Activated CD4-positive, alpha-beta T cell treated with anti-CD3 and anti-CD28 coated beads for 36 hours (primary cell): Measurements from ENCODE around the gene MGRN1. TPM values are rescaled to one million over a fixed set of nuclear protein-coding genes. Genes with fewer than 3 reads are reported as not detected.

ENCODE experiments used
- ATAC-seq: fragments of 200-7000 bp; cut with Tn5 transposase; one replicate; pipeline ENCODE4 v1.10.0; 2021; ENCODE audit warnings: mild to moderate bottlenecking, moderate library complexity
- CTCF ChIA-PET: fragments of 350-600 bp; sonication (Branson Sonifier 250); formaldehyde crosslinking; loops from one replicate; lab custom pipeline; 2021; ENCODE audit warnings: antibody characterized with exemption; lab: Charles Lee
- POLR2A ChIA-PET: fragments of 350-600 bp; sonication (Branson Sonifier 250); formaldehyde crosslinking; loops from one replicate; lab custom pipeline; 2021; ENCODE audit warnings: antibody characterized with exemption, inconsistent platforms; lab: Charles Lee
- DNase-seq: peaks from one replicate; pipeline ENCODE4 v3.0.0-alpha.2; 2020
- H3K27ac Mint-ChIP-seq: one replicate; pipeline ENCODE4 v1.8.0; 2021; ENCODE audit warnings: mixed read lengths
- H3K27me3 Mint-ChIP-seq: one replicate; pipeline ENCODE4 v1.8.0; 2021; ENCODE audit warnings: mixed read lengths
- H3K36me3 Mint-ChIP-seq: one replicate; pipeline ENCODE4 v1.8.0; 2021; ENCODE audit warnings: low read depth, mixed read lengths
- H3K4me1 Mint-ChIP-seq: one replicate; pipeline ENCODE4 v1.8.0; 2021; ENCODE audit warnings: mixed read lengths
- H3K4me3 Mint-ChIP-seq: one replicate; pipeline ENCODE4 v1.8.0; 2021; ENCODE audit warnings: mild to moderate bottlenecking, moderate library complexity, mixed read lengths
- H3K9me3 Mint-ChIP-seq: one replicate; pipeline ENCODE4 v1.8.0; 2021; ENCODE audit warnings: low read depth, mixed read lengths
- intact Hi-C, 2 experiments: fragments of 100-400 bp; cut with DNase I in 1 of 2; cut with micrococcal nuclease in 1 of 2; formaldehyde crosslinking; loops; one replicate each; pipeline versions ENCODE4 v1.14.2 to v1.15.1; 2022 to 2024; cut with DNase I, micrococcal nuclease
- total RNA-seq, 2 experiments: library from RNA; stranded (reverse); gene quantifications; one replicate each; pipeline ENCODE4 v1.2.3, GENCODE V29; 2021

MGRN1 gene
- total RNA-seq, 2 experiments from 2014 or later = 65.0 to 75.4 TPM

DNA sequence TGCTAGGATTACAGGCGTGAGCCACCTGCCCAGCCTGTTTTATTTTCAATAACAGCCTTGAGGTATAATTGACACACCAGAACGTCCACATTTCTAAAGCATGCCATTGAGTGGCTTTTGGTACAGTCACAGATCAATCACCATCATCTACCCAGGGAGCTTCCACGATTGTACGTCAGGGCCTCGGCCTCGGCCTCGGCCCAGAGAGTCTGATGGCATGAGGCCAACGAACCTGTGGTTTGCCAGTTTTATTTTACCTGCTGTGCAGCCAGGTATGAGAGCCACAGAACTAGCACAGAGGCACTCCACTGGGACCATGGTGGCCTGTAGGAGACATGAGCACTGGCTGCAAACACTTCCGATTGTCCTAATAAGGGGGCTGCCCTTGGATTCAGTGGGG, 18.3 kb upstream of the MGRN1 start:
- H3K4me3 Mint-ChIP-seq = no peak overlapping the region
- no peaks in the 10 kb centered on the region for H3K9me3 Mint-ChIP-seq
- ChIA-PET CTCF (no interaction called here), POLR2A (interaction anchor here (0.7 kb wide), 1 partner anchor 30 kb away, joined by 3 read pairs; no protein-coding TSS in a partner anchor)
- intact Hi-C loops = no loop called here
- no peak for ATAC-seq
- H3K36me3 Mint-ChIP-seq = no peaks in the 10 kb centered on the region
- peaks cover 2% of the 10 kb centered on the region for H3K27me3 Mint-ChIP-seq
- no peak overlapping the region for H3K27ac Mint-ChIP-seq
- DNase-seq = no peak
- no peaks in the 10 kb centered on the region for H3K4me1 Mint-ChIP-seq

DNA sequence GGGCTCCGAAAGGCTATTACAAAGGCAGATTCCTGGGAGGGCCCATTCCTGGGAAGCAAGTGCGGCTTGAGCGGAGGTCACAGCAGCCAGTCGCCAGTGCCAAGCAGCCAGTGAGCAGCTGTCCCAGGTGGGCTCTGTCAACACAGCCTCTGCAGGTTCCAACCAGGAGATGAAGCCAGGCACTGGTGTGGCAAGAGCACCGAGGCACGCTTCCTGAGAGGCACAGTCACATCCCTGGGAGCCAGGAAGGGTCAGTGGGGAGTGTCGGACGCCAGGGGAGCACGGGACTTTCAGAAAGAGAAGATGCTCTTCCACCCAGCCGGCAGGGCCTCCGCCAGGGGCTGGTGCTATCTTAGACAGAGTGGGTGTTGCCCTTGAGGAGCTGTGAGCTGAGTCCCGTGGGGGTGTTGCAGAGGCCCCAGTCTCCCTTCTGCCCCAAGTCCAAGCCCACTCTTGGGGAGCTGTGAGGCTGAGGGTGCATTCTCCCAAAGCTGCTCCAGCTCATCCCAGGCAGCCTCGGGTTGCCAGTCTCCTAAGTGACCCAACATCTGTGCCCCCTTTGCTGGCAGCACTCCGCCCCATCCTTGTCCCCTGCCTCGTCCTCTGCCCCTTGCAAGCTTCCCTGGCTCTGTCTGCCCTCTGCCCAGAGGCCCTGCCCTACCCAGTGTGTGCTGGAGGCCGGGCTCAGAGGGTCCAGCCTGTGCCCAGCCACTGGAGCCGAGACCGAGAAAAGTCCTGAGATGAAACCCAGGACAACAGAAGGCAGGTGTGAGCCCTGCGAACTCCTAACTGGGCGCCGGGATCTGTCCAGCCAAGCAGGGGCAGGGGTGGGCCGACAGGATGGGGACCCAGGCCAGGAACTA, 16.6 kb upstream of the MGRN1 start:
- Mint-ChIP-seq H3K4me3 (no peak overlapping the region), H3K27ac (no peak overlapping the region), H3K9me3 (no peaks in the 10 kb centered on the region), H3K36me3 (no peaks in the 10 kb centered on the region), H3K4me1 (peaks cover 2% of the 10 kb centered on the region), H3K27me3 (no peaks in the 10 kb centered on the region)
- ChIA-PET CTCF (no interaction called here), POLR2A (no interaction called here)
- intact Hi-C loops = no loop called here
- DNase-seq (no peak), ATAC-seq (no peak)

DNA sequence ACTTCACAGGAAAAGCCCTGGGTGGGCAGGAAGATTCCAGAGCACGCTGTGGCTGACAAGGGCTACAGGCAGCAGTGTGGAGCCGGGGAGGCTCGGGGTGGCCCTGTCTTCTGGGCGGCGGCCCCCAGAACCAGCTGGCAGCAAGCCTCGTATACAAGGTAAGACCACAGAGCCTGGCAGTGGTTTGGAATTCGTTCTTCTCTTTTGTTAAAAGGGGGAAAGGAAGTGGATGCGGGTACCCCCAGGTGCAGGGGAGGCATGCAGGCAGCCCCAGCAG, 16.0 kb upstream of the MGRN1 start:
- no peaks in the 10 kb centered on the region for H3K36me3 Mint-ChIP-seq
- peaks cover 5% of the 10 kb centered on the region for H3K4me1 Mint-ChIP-seq
- ChIA-PET CTCF (no interaction called here), POLR2A (no interaction called here)
- DNase-seq (no peak), ATAC-seq (no peak)
- no peaks in the 10 kb centered on the region for H3K27me3 Mint-ChIP-seq
- no peaks in the 10 kb centered on the region for H3K9me3 Mint-ChIP-seq
- intact Hi-C loops = no loop called here
- H3K4me3 Mint-ChIP-seq = no peak overlapping the region
- H3K27ac Mint-ChIP-seq = no peak overlapping the region

DNA sequence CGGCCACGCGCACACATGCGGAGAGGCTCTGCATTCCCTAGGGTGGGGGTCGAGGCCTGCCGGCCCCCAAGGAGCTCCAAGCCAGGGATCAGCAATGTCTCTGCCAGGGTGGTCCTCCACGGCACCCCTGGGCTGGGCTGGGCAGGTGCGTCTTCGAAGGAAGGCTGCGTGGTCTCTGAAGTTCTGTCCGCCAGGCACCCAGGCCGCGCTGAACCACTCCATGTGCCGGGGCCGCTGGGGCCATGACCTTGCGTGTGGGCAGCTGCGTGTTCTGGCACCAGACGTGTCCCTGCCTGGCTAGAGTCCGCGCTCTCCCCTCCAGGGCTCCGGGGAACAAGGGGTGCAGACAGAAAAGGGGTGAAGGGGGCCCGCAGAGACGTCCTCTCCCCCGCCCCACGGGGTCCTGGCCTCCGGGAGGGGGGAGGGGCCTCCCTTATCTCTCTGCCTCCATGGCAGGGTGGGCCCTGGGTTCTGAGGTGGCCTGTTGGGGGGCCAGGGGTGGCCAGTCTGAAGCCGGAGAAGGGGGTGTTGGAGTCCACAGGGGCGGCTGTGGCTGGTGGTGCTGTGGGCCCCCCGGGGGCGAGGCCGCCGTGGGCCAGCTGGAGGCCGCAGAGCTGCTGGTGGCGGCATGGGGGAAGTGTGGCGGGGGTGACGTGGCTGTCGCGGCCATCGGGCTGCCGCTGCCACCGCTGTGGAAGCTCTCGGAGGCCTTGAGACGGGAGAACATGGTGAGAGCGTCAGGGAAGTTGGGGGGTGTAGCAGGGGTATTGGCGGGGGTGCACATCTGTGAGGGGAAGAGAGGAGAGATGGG, 15.2 kb upstream of the MGRN1 start:
- POLR2A ChIA-PET = no interaction called here
- intact Hi-C loops = no loop called here
- no peaks in the 10 kb centered on the region for H3K36me3 Mint-ChIP-seq

DNA sequence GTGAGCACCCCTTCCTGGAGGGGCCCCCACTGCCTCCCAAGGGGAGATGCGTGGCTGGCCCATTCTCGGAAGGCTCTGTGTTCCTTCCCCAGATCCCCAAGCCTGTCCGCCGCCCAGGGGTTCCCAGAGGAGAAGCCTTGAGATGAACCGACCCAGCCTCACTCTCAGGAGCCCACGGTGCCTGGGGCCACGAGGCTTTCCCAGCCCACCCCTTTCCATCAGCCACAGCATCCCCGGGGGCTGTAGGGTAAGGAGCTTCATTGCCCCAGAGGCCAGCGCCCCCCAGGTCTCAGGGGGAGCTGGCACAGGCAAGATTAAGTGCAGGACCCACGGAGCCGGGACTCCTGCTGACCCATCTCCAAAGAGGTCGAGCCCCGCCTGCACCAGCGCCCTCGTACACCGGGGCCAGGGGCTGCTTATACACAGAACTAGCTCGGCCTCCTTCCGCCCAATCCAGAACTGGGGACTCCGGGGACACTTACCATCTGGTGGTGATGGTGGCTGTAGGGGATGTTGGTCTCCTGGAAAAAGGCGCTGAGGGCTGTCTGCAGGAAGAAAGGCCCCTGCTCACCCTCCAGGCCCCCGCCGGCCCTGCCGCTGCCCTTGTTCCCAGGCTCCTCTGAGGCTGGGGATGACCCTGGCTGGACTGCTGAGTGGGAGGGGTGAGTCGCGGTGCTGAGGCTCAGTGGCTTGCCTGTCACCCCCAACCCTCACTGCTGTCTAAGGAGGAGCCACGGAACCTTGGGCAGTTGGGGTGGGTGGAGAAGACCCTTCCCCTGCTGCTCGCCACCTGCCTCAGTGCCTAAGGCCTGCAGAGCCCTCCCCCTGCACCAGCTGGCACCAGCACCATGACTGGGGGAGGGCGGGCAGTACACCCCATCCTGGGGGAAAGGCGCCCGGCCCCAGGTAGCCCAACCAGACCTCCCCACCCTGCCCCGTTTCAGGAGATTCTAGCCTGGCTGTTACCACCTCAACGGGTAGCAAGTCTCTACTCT, 14.3 kb upstream of the MGRN1 start:
- Mint-ChIP-seq H3K4me1 (peaks cover 6% of the 10 kb centered on the region), H3K9me3 (no peaks in the 10 kb centered on the region), H3K27me3 (no peaks in the 10 kb centered on the region), H3K4me3 (no peak overlapping the region), H3K36me3 (no peaks in the 10 kb centered on the region), H3K27ac (no peak overlapping the region)
- ChIA-PET POLR2A (no interaction called here), CTCF (no interaction called here)
- intact Hi-C loops = no loop called here
- no peak for DNase-seq
- ATAC-seq = no peak

More for the DNA sequence above, 15.2 kb upstream of the MGRN1 start:
- CTCF ChIA-PET = no interaction called here
- H3K4me1 Mint-ChIP-seq = peaks cover 5% of the 10 kb centered on the region
- no peak overlapping the region for H3K27ac Mint-ChIP-seq
- no peaks in the 10 kb centered on the region for H3K27me3 Mint-ChIP-seq
- no peak for ATAC-seq
- no peaks in the 10 kb centered on the region for H3K9me3 Mint-ChIP-seq
- DNase-seq = no peak
- H3K4me3 Mint-ChIP-seq = no peak overlapping the region

DNA sequence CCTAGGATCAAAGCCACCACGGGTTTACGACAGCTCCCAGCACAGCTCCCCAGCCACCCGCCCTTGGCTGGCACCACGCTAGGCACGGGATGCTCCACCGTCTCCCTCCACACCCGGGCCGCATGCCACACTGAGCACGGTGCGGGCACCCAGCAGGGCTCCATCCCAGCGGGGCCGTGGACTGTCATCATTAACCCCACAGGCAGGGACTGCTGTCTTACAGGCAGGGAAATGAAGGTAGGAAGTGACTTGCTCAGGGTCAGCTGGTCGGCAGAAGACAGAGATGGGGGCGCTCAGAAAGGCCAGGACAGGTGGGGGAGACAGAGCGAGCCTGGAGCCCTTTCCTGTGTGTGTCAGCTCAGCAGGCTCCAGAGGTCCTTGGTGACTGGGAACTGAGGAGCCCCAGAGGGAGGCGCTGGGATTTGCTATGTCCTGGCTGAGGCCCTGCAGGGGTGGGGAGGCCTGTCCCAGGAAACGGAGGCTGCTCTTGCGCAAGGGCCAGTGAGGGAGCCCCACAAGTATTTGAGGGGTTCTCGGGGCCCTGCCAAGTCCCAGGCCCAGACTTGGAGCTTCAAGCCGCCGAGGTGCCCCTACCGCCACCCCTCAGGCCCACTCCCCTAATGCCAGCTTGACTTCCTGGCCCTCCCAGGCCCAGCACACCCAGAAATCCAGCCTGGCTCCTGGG, 13.1 kb upstream of the MGRN1 start:
- no peak overlapping the region for H3K4me3 Mint-ChIP-seq
- ATAC-seq (no peak), DNase-seq (no peak)
- no peak overlapping the region for H3K27ac Mint-ChIP-seq
- no peaks in the 10 kb centered on the region for H3K36me3 Mint-ChIP-seq
- no peaks in the 10 kb centered on the region for H3K27me3 Mint-ChIP-seq
- peaks cover 15% of the 10 kb centered on the region for H3K4me1 Mint-ChIP-seq
- ChIA-PET POLR2A (no interaction called here), CTCF (interaction anchor here (0.6 to 0.9 kb wide), 4 partner anchors 12 to 361 kb away, joined by 3 read pairs; no protein-coding TSS in a partner anchor)
- H3K9me3 Mint-ChIP-seq = no peaks in the 10 kb centered on the region
- intact Hi-C loops = no loop called here

DNA sequence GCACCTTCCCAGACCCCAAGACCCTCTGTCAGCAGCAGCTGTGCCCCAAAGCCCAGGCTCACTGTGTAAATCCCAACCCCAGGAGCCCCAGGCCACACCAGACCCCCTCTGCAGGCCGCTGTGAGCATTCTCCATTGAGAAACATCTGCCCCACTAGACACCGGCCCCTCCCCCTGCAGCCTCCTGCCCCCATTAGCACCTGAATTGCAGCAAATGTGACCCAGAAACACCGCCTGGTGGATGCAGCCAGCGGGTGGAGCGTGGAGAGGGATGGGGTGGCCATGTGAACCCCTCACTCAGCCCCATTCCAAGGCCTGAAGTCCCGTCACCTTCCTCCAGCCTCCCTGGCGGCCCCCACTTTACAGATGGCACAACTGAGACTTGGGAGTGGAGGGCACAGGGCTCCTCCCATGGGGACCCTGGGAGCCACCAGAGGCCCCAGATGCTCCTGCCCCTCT, 12.1 kb upstream of the MGRN1 start:
- DNase-seq (peak; percentile 30), ATAC-seq (no peak)
- CTCF ChIA-PET = no interaction called here
- no peaks in the 10 kb centered on the region for H3K9me3 Mint-ChIP-seq
- intact Hi-C loops = no loop called here
- no peaks in the 10 kb centered on the region for H3K36me3 Mint-ChIP-seq
- peaks cover 17% of the 10 kb centered on the region for H3K4me1 Mint-ChIP-seq
- POLR2A ChIA-PET = no interaction called here
- no peak overlapping the region for H3K27ac Mint-ChIP-seq
- no peak overlapping the region for H3K4me3 Mint-ChIP-seq
- H3K27me3 Mint-ChIP-seq = no peaks in the 10 kb centered on the region

DNA sequence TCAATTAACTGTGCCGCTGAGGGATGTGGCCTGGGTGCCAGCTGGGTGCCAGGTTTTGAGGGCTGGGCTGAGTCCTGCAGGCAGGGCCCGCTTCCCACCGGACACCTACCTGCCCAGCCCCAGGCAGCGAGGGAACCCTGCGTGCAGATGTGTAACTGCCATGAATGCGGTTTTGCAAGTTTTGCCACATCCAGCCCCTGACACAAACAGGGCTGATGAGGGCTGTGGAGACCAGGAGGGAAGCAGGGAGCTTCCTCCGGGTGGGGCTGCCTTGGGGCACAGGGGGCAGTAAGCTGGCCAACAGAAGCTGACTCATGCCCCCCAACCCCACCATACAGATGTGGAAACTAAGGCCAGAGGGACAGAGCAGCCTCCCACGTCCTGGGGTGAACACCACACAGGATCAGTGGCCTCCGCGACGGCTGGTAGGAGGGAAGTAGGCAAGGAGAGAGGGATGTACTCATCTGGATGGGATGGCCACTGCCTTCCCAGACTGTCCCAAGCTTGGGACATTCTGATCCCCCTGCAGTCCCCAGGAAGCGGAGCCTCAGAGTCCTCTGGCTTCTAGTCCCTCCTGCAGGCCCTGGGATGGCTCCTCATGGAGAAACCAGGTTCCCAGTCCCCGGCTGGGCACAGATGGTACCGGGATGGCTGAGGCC, 11.5 kb upstream of the MGRN1 start:
- H3K4me3 Mint-ChIP-seq = peak overlapping the region; percentile 72
- H3K27ac Mint-ChIP-seq = no peak overlapping the region
- DNase-seq = no peak
- no peaks in the 10 kb centered on the region for H3K36me3 Mint-ChIP-seq
- H3K4me1 Mint-ChIP-seq = peaks cover 17% of the 10 kb centered on the region
- POLR2A ChIA-PET = no interaction called here
- no peaks in the 10 kb centered on the region for H3K27me3 Mint-ChIP-seq
- no peak for ATAC-seq
- H3K9me3 Mint-ChIP-seq = no peaks in the 10 kb centered on the region
- CTCF ChIA-PET = no interaction called here
- intact Hi-C loops = no loop called here

DNA sequence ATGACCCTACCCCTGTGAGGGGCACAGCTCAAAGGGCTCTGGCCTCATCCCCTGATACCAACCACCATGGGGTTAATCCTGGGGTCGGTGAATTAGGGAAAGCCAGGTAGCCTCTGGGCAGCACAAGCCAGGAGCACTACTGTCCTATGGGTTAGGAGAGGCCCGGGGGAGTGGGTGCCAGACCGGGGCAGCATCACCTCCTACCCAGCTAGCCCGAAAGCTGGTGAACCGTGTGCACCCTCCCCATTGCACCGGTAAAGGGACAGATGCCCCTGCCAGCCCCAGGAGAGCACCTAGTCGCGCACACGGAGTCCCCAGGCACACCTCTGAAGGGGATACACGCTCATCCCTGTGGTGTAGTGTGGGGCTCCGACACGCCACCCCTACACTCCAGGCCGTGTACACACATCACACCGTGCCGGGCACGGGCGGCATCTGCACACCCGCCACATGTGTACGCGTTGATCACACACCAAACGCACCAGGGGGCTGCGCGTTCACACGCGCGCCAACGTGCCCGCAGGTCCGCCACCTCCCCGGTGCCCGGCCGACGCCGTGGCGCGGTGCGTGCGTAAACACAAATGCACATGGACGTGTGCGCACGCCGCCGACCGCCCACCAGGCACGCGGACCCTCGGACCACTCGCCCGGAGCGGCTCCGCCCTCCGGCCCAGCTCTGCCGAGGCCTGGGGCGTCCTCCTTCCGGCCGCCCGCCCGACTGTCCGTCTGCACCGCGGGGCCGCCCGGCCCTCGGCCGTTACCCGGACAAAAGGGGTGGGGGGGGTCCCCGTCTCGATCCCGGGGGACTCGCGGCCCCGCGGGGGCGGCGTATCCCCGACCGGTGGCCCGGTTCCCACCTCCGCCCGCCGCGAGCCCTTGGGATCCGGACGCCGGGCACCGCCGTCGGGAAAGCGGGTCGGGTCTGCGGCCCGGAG, 10.7 kb upstream of the MGRN1 start:
- Mint-ChIP-seq H3K27ac (no peak overlapping the region), H3K36me3 (no peaks in the 10 kb centered on the region), H3K4me3 (peak overlapping the region; percentile 72), H3K4me1 (peaks cover 17% of the 10 kb centered on the region), H3K27me3 (no peaks in the 10 kb centered on the region), H3K9me3 (no peaks in the 10 kb centered on the region)
- CTCF ChIA-PET = interaction anchor here (0.8 to 1.1 kb wide), 3 partner anchors 10 to 1651 kb away, joined by 3 read pairs; partner anchors contain the start of gene MGRN1
- POLR2A ChIA-PET = no interaction called here
- ATAC-seq = no peak
- DNase-seq = peak; percentile 61
- intact Hi-C loops = loop anchor here in 1 of 2 experiments (2.0 kb wide), 1 partner anchor 189 kb away; the partner anchor contains the start of gene DNAJA3
